Natural killer cell treated with Interleukin-12 subunit alpha and Interleukin-12 subunit beta and Interleukin-15 and Interleukin-18, amount 100 ng/mL, for 72 hours (primary cell): ENCODE results near the gene JADE1. TPM values are rescaled to one million over a fixed set of nuclear protein-coding genes. Genes with fewer than 3 reads are reported as not detected.

Source experiments
- ATAC-seq, 2 donors: fragments of 150-1000 bp; cut with Tn5 transposase in 1 of 2; sonication (Bioruptor Pico), chemical (Tn5 transposase) in 1 of 2; 2 replicates each; pipeline ENCODE4 v1.10.0; 2021
- DNase-seq: peaks from one replicate; pipeline ENCODE4 v3.0.0; 2022; ENCODE audit warnings: low spot score
- H3K27ac Mint-ChIP-seq, 2 donors: 1 replicate in 1 of 2; 2 replicates in 1 of 2; pipeline ENCODE4 v1.8.0; 2022; ENCODE audit warnings: mixed read lengths in 2 of 2, mild to moderate bottlenecking in 1 of 2, moderate library complexity in 1 of 2
- H3K27me3 Mint-ChIP-seq, 2 donors: 1 replicate in 1 of 2; 2 replicates in 1 of 2; pipeline ENCODE4 v1.8.0; 2022; ENCODE audit warnings: mixed read lengths in 2 of 2
- H3K36me3 Mint-ChIP-seq: one replicate; pipeline ENCODE4 v1.8.0; 2022; ENCODE audit warnings: mixed read lengths
- H3K4me1 Mint-ChIP-seq, 2 donors: 1 replicate in 1 of 2; 2 replicates in 1 of 2; pipeline ENCODE4 v1.8.0; 2022; ENCODE audit warnings: low read depth in 2 of 2, mixed read lengths in 2 of 2, mild to moderate bottlenecking in 1 of 2
- H3K4me3 Mint-ChIP-seq: one replicate; pipeline ENCODE4 v1.8.0; 2022; ENCODE audit warnings: mixed read lengths
- H3K9me3 Mint-ChIP-seq: 2 replicates; pipeline ENCODE4 v1.8.0; 2022; ENCODE audit warnings: mixed read lengths
- total RNA-seq, 2 donors: library from RNA; stranded (reverse); gene quantifications; one replicate each; pipeline ENCODE4 v1.2.3, GENCODE V29; 2022

JADE1 gene
- total RNA-seq, 2 donors from 2014 or later = 21.7 to 33.6 TPM

DNA sequence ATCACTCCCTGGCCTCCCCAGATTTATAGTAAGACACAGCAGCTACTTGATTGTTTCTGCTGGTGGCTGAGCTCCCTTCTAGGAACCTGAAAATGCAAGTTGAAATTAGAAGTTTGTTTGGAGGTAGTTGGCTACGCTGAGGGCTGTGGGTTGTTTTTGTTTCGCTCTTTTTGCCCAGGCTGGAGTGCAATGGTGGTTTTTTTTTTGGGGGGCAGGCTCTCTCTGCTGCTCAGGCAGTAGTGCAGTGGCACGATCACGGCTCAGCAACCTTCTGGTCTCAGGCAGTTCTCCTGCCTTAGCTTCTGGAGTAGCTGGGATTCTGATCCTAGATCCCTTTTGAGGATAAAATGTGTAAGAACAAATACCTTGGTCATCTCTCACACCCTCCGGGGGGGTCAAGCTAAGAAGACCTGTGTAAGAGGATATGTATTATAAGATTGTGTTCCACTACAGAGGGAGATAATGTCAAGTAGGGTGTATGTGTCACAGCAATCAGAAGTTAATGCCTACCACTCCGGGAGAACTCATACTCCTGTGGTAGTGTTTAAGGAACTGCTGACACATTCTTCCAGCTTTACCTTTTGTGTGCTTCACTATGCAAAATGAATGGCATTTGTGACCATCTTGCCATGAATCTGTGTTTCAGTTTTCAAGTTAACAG is 9.7 kb downstream of the JADE1 start:
- Mint-ChIP-seq H3K4me3 (peak overlapping the region; percentile 60), H3K36me3 (no peaks in the 10 kb centered on the region), H3K27ac (peak overlapping the region; percentile 57 to 88), H3K27me3 (no peaks in the 10 kb centered on the region), H3K4me1 (peaks cover 40 to 44% of the 10 kb centered on the region in 2 donors), H3K9me3 (no peaks in the 10 kb centered on the region)
- DNase-seq (no peak), ATAC-seq (peak; percentile 54 to 65)

DNA sequence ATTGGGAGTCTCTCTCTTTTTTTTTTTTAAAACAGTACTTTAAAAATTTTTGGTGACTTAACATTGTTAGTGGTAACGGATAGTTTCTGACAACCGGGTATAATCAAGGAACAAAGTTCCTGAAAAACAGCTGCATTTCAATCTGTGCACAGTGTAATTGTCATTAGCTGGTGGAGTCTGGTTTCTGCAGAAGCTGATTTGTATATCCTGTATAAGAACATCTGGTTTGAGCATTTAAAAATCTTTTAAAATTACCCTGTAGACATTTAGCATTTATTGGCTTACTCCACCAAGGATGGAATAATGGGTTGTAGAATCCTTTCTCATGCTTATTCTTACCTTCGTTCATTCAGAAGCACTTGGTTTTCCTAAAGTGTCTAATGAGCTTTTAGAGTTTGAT is 11.2 kb downstream of the JADE1 start:
- no peak for DNase-seq
- H3K4me3 Mint-ChIP-seq = no peak overlapping the region
- peaks cover 45 to 50% of the 10 kb centered on the region in 2 donors for H3K4me1 Mint-ChIP-seq
- ATAC-seq = no peak
- H3K27me3 Mint-ChIP-seq = no peaks in the 10 kb centered on the region
- peak overlapping the region in 1 of 2 donors; percentile 88 for H3K27ac Mint-ChIP-seq
- H3K36me3 Mint-ChIP-seq = no peaks in the 10 kb centered on the region
- no peaks in the 10 kb centered on the region for H3K9me3 Mint-ChIP-seq

DNA sequence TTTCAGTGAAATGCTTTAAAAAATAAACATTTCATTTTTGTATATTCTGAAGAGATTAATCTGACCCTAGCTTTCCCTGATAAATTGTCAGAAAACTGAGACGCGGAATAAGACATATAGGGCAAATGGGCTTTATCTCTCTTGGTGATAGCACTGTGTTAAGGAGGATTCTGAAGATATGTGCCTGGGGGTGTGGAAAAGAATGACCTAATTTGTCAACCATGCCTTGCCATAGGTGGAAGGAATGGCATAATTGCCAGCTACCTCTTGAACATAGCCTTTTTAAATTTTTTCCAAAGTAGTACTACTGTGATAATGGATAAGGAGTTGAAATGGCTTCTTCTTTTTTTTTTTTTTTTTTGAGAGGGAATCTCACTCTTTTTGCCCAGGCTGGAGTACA is 11.7 kb downstream of the JADE1 start:
- Mint-ChIP-seq H3K4me3 (no peak overlapping the region), H3K27me3 (no peaks in the 10 kb centered on the region), H3K9me3 (no peaks in the 10 kb centered on the region), H3K4me1 (peaks cover 48 to 53% of the 10 kb centered on the region in 2 donors), H3K27ac (no peak overlapping the region), H3K36me3 (no peaks in the 10 kb centered on the region)
- DNase-seq (no peak), ATAC-seq (no peak)

DNA sequence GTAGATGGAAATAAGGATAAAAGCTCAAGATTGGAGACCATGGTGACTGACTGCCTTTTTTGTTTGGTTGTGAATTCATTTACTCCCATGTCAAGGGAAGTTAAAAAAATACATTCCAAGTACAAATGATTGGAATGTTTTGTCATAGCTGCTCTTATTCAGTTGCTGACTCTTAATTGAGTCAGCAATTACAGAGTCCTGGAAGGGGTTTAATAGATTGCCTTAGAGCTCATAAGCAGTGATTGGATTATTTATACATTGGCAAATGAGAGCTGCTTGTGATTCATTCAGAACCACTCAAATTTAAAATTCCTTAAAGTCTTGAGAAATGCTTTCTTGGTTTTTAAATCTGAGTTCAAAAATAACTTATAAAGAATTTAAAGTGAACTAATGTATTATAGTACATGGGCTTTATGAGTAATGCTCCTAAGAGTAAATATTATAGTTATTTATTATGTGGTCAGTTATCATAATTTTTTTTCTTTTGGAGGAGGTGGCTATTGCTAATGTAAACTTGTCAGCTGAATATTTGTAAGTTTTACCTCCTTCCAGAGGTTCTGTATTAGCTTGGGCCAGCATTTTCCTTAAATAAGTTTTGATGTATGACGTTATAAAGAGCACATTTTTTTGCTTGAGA is 13.6 kb downstream of the JADE1 start:
- no peak overlapping the region for H3K4me3 Mint-ChIP-seq
- DNase-seq = no peak
- H3K36me3 Mint-ChIP-seq = no peaks in the 10 kb centered on the region
- ATAC-seq = no peak
- no peak overlapping the region for H3K27ac Mint-ChIP-seq
- peaks cover 54 to 63% of the 10 kb centered on the region in 2 donors for H3K4me1 Mint-ChIP-seq
- no peaks in the 10 kb centered on the region for H3K9me3 Mint-ChIP-seq
- no peaks in the 10 kb centered on the region for H3K27me3 Mint-ChIP-seq

DNA sequence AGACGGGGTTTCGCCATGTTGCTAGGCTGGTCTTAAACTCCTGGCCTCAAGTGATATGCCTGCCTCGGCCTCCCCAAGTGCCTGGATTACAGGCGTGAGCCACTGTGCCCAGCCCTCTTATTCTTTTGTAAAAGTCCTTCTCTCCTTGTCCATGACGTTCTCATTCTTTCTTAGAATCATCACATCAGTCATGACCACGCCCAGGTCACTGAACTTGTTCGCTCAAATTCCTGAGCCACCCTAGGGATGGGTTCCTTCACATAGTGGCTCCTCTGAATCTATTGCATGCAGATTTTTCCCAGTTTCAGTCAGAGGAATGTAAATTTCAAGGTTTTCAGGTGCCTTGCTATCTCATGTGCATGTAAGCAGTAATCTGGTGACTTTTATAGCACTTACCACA is 15.7 kb downstream of the JADE1 start:
- DNase-seq (no peak), ATAC-seq (no peak)
- no peaks in the 10 kb centered on the region for H3K36me3 Mint-ChIP-seq
- no peak overlapping the region for H3K4me3 Mint-ChIP-seq
- no peaks in the 10 kb centered on the region for H3K9me3 Mint-ChIP-seq
- H3K27me3 Mint-ChIP-seq = no peaks in the 10 kb centered on the region
- peaks cover 40 to 43% of the 10 kb centered on the region in 2 donors for H3K4me1 Mint-ChIP-seq
- peak overlapping the region in 1 of 2 donors; percentile 47 for H3K27ac Mint-ChIP-seq

DNA sequence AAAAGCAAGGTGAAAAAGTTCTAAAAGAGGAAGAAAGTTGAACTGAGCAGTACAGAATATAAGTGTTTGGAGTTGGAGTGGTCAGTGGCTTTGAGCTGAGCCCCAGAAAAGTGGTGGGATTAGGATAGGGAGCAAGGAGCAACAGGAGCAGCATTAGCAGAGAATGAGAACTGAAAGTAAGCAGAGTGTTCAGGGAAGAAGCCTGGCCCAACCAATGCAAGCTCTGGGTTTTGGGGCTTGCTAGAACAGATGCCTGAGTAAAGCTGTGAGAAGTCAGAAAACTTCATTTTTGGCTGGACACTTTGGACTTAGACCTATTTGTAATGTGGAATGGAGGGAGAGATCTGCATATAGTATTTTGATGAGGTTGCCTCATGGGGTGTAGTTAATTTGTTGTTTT is 17.8 kb downstream of the JADE1 start:
- no peak for DNase-seq
- ATAC-seq = no peak
- no peak overlapping the region for H3K4me3 Mint-ChIP-seq
- H3K36me3 Mint-ChIP-seq = peaks cover 6% of the 10 kb centered on the region
- peak overlapping the region in 1 of 2 donors; percentile 35 for H3K27ac Mint-ChIP-seq
- H3K27me3 Mint-ChIP-seq = no peaks in the 10 kb centered on the region
- H3K9me3 Mint-ChIP-seq = no peaks in the 10 kb centered on the region
- peaks cover 49 to 50% of the 10 kb centered on the region in 2 donors for H3K4me1 Mint-ChIP-seq

DNA sequence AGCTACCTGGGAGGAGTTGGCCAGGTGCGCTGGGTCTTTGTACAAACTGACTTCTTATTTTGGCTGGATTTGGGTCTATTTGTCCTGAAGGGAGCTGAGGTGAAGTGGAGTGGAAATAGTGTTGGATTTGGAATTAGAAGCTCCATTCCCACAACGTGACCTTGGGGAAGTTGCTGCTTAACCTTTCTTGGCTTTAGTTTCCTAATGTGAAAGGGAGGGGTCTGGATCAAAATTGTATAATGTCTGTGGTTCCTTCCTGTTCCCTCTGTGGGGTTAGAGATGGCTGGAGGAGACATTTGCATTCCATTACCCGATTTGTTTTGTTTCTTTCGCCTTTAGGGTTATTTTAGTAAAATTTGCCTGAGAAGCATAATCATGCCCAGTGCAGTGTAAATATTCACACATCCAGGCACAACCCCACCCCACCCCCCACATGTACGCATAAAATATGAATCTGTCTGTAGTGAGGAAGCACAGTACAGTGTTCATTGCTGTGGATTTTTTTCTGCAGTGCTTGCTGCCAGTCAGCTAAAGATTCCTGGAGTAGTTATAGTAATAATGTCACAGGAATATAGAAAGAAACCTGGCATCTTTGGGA is 21.5 kb downstream of the JADE1 start:
- Mint-ChIP-seq H3K27me3 (no peaks in the 10 kb centered on the region), H3K4me1 (peaks cover 43 to 46% of the 10 kb centered on the region in 2 donors), H3K9me3 (no peaks in the 10 kb centered on the region), H3K4me3 (no peak overlapping the region), H3K36me3 (peaks cover 11% of the 10 kb centered on the region), H3K27ac (peak overlapping the region in 1 of 2 donors; percentile 26)
- no peak for ATAC-seq
- DNase-seq = no peak

DNA sequence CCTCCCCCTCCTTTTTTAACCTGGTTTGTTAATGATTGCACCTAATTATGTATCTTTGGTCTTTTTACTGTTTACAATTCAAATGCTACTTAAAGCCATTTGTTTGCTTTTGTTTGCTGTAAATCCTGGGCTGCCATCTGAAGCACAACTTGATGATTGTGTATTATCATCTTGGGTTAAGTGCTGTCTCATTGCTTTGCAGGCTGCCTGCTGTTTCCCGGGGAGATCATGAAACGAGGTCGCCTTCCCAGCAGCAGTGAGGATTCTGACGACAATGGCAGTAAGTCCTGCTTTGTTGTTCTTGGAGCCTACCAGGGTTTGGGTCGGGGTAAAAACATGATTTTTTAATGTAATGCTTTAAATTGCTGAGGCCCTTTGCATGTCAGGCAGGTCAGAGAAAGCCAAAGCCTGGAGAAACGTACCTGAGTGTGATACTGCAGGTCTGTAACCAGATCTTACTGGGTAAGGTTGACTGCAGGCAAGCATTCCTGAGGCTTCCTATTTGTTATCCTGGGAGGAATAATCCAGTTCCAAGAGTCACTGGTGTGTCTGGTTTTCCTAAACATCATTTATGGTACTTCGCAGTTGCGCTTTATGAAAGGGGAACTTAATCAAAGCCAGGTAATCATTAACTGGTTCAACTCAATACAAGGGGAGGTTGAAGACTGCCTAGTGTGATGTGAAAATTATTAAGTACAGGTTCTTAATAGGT is 22.2 kb downstream of the JADE1 start:
- Mint-ChIP-seq H3K36me3 (peaks cover 11% of the 10 kb centered on the region), H3K27me3 (no peaks in the 10 kb centered on the region), H3K4me1 (peaks cover 39 to 41% of the 10 kb centered on the region in 2 donors), H3K4me3 (no peak overlapping the region), H3K27ac (peak overlapping the region in 1 of 2 donors; percentile 26), H3K9me3 (no peaks in the 10 kb centered on the region)
- ATAC-seq (no peak), DNase-seq (no peak)

DNA sequence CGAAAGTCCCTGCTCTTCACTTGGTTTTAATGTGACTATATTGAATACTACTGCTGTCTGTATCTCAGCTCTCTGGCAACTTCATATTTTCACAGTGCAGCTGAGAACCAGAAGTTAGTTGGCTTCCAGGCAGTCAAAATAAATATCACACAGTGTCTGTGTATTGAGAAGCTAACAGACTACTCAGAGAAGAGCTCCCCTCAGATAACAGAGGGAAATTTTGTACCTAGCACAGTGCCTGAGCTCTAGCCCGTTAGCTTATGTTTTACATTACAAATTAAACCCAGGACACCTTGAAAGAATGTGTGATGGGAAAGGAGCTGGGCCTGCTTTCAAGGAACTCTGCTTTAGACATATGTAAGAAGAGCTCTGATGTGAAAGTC is 22.7 kb downstream of the JADE1 start:
- H3K4me3 Mint-ChIP-seq = no peak overlapping the region
- H3K36me3 Mint-ChIP-seq = peaks cover 11% of the 10 kb centered on the region
- no peaks in the 10 kb centered on the region for H3K27me3 Mint-ChIP-seq
- DNase-seq = no peak
- peak overlapping the region; percentile 26 to 49 for H3K27ac Mint-ChIP-seq
- ATAC-seq = no peak
- peaks cover 38 to 41% of the 10 kb centered on the region in 2 donors for H3K4me1 Mint-ChIP-seq
- no peaks in the 10 kb centered on the region for H3K9me3 Mint-ChIP-seq

DNA sequence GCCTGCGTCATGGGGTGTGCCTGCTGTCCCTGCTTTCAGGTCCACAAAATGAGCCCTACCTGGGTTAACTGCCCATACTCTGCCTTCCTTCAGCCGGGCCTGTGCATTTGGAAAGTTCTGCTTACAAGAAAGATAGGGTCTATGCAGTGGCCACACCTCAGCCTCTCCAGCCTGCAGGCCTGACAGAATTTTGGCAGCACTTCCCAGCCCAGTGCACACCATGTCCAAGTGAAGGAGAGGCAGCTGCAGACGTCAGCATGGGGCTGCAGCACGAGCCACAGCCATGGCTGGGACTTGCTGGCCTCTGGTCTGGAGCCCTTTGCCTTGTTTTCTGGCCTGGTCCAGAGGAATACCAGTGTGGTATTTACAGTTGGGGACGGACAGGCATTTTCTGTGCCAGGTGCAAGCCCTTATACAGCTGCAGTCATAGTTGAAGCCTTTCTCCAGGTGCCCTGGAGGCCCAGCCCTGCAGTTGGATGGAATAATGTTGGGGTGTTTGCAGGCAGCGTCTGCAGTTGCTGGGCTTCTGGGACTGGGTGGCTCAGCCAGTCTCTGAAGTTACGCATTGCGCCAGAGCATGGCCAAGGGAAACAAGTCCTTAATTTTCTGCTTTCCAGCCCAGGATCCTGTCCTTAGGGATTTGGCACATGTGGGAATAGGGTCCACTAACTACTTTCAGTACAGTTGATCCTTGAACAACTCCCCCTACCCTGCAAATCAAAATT is 26.2 kb downstream of the JADE1 start:
- DNase-seq (no peak), ATAC-seq (no peak)
- peaks cover 38 to 41% of the 10 kb centered on the region in 2 donors for H3K4me1 Mint-ChIP-seq
- H3K27me3 Mint-ChIP-seq = no peaks in the 10 kb centered on the region
- H3K4me3 Mint-ChIP-seq = no peak overlapping the region
- no peaks in the 10 kb centered on the region for H3K9me3 Mint-ChIP-seq
- peak overlapping the region in 1 of 2 donors; percentile 68 for H3K27ac Mint-ChIP-seq
- peaks cover 11% of the 10 kb centered on the region for H3K36me3 Mint-ChIP-seq

DNA sequence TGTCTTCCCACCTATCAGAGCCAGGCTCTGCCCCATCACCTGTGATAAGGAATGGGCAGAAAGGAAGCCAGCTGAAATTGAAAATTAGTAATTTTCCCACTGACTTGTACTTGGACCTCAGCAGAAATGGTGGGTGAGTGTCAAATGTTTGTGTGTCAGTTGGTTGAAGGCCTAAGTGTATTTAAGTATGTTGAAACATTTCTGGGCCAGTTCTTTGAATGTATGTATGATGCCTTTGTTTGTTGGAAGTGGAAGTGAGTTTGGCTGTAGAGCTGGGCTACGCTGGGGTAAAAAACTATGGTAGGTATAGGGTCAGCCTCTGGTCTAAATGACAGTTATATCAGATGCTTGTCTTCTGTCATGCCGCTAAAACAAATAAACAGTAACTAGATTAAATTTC is 27.7 kb downstream of the JADE1 start:
- Mint-ChIP-seq H3K27ac (peak overlapping the region; percentile 20 to 34), H3K4me3 (no peak overlapping the region), H3K36me3 (peaks cover 5% of the 10 kb centered on the region), H3K9me3 (no peaks in the 10 kb centered on the region), H3K27me3 (no peaks in the 10 kb centered on the region), H3K4me1 (peaks cover 38 to 41% of the 10 kb centered on the region in 2 donors)
- no peak for DNase-seq
- ATAC-seq = no peak

DNA sequence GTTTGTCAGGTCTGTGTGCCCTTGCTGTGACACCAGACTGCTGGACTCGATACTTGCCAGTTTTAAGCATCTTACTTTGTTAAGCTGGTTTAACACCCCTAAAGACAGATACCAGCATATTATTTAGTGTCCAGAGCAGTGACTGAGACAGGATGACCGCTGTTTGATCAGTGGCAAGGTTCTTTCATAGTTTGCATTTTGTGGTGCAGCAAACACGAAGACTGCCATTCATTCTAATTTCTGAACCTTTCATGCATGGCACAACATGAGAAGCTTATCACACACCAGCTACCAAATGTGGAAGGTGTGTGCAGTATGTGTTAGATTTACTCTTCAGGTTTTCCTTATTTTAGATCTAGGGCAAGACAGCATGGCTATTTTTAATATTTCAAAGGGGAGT is 28.2 kb downstream of the JADE1 start:
- no peak overlapping the region for H3K4me3 Mint-ChIP-seq
- no peaks in the 10 kb centered on the region for H3K27me3 Mint-ChIP-seq
- peaks cover 36% of the 10 kb centered on the region in 2 donors for H3K4me1 Mint-ChIP-seq
- ATAC-seq = no peak
- no peak for DNase-seq
- peak overlapping the region; percentile 20 to 34 for H3K27ac Mint-ChIP-seq
- H3K36me3 Mint-ChIP-seq = peaks cover 2% of the 10 kb centered on the region
- no peaks in the 10 kb centered on the region for H3K9me3 Mint-ChIP-seq

DNA sequence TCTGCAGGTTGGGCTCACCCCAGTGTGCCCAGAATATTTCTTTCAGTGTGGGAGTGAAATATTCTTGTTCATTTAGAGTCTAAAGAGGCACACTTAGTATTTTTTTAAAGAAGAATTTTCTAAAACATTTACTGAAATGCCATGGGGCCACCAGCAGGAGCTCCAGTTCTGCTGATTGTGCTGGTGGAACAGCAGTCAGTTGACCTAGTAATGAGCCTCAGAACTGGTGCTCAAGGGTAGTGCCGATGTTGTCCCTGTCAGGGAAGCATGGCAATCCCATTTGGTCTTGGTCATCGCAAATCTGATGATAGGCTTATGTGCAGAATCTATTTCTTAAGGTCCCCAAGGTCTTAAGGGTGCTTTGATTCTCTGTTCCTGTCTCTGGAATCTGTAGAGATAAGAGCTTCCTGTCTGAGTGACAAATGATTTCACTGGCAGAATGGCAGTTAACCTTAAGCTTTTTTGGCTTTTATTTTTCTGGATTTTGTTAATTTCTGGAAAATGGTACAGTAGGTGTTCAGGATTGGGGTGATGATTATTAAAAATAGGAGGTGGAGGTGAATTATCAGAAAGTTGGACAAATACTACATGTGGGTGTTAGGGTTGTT is 31.3 kb downstream of the JADE1 start:
- Mint-ChIP-seq H3K27ac (peak overlapping the region; percentile 36 to 62), H3K4me3 (no peak overlapping the region)
- no peak for ATAC-seq

More for the DNA sequence above, 31.3 kb downstream of the JADE1 start:
- H3K27me3 Mint-ChIP-seq = no peaks in the 10 kb centered on the region
- DNase-seq = no peak
- H3K36me3 Mint-ChIP-seq = peaks cover 12% of the 10 kb centered on the region
- no peaks in the 10 kb centered on the region for H3K9me3 Mint-ChIP-seq
- H3K4me1 Mint-ChIP-seq = peaks cover 41 to 44% of the 10 kb centered on the region in 2 donors
